Measurements from ENCODE around the gene SCFD1.

SCFD1 gene

DNA sequence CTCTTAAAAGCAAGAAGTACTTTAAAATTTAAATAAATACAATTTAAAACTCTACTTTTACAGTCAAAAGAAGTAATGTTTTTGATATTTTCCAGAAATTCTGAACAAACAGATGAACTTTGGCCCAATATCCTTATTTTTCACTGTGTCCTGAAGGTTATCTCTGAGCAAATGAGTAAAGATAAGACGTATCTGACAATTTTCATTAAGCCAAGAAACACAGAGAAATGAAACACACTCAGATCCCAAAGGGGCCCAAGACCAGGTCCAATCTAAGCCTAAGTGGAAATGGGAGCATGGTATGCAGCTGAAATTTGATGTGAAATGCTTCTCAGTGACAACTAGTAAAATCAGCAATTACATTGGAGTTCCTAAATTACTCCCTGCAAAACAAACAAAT, 146.7 kb downstream of the SCFD1 start:
- no peak for DNase-seq (ENCODE audit: low read depth)
- no peak overlapping the region for H3K4me3 ChIP-seq (ENCODE audit: low read length)
- TF ChIP-seq CTCF (conservative IDR thresholded peaks at IDR 0.05; ENCODE audit: low read length): no peak

GRCh38 chr14:30770376-30770775, 148.3 kb downstream of the SCFD1 start:
- DNase-seq (ENCODE audit: low read depth): no peak
- H3K4me3 ChIP-seq (ENCODE audit: low read length): no peak overlapping the region
- no peak for TF ChIP-seq CTCF (conservative IDR thresholded peaks at IDR 0.05; ENCODE audit: low read length)

DNA sequence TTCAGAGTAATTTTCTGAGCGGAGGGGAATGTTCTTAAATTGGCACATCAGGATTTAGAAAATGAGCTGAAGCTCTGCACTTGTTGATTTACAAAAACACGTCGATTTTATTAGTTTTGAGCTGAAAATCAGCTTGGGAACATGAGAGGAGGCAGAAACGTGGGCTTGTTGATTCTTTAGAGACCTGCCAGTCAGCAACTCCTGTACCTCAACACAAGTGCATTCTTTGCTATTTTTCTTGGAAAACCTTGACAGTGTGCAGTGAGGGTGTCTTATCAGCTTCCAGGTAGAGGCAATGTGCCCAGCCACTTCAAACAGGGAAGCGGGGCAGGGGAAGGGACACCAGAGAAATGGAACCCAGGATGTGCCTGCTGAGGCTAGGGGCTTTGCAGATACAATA, 149.5 kb downstream of the SCFD1 start:
- no peak overlapping the region for H3K4me3 ChIP-seq (ENCODE audit: low read length)
- no peak for DNase-seq (ENCODE audit: low read depth)
- no peak for TF ChIP-seq CTCF (conservative IDR thresholded peaks at IDR 0.05; ENCODE audit: low read length)

DNA sequence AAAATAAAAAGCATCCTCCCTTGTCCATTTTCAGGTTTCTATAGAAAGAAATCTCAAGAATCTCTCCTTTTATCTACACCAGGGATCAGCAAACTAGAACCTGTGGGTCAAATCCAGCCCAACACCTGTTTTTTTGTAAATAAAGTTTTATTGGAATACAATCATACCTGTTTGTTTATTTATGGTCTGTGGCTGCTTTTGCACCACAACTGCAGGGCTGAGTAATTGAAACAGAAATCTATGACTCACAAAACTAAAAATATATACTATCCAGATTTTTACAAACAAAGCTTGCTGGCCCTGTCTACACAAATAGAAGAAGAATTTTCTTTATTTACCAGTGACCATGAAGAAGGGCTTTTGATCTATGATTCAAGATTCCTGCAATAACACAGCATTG, 157.1 kb downstream of the SCFD1 start:
- H3K4me3 ChIP-seq (ENCODE audit: low read length): no peak overlapping the region
- no peak for DNase-seq (ENCODE audit: low read depth)
- no peak for TF ChIP-seq CTCF (conservative IDR thresholded peaks at IDR 0.05; ENCODE audit: low read length)

Measured in AG10803 (cell line).